ENCODE data around the gene ZNF423. TPM values are rescaled to one million over a fixed set of nuclear protein-coding genes. Genes with fewer than 3 reads are reported as not detected.

ZNF423 gene
- total RNA-seq, 2 experiments from 2014 or later, result not detected

- H3K27ac Mint-ChIP-seq, result no peak overlapping the region
- DNase-seq, result no peak
- CTCF ChIA-PET, result no interaction called here
- H3K36me3 Mint-ChIP-seq (ENCODE audit: low read depth), result no peaks in the 10 kb centered on the region
- H3K4me3 Mint-ChIP-seq, result no peak overlapping the region
- H3K9me3 Mint-ChIP-seq, result no peaks in the 10 kb centered on the region
- POLR2A ChIA-PET, result no interaction called here
- H3K4me1 Mint-ChIP-seq, result no peaks in the 10 kb centered on the region
- no peaks in the 10 kb centered on the region for H3K27me3 Mint-ChIP-seq
Measured at GRCh38 chr16:49775018-49775417, 80.9 kb downstream of the ZNF423 start.

GRCh38 chr16:49773534-49774475 is 82.1 kb downstream of the ZNF423 start:
- no peaks in the 10 kb centered on the region for H3K36me3 Mint-ChIP-seq (ENCODE audit: low read depth)
- H3K9me3 Mint-ChIP-seq, result no peaks in the 10 kb centered on the region
- H3K4me1 Mint-ChIP-seq, result no peaks in the 10 kb centered on the region
- H3K4me3 Mint-ChIP-seq, result no peak overlapping the region
- H3K27me3 Mint-ChIP-seq, result no peaks in the 10 kb centered on the region
- H3K27ac Mint-ChIP-seq, result no peak overlapping the region
- ChIA-PET POLR2A (no interaction called here), CTCF (interaction anchor here (0.5 kb wide), 1 partner anchor 292 kb away, joined by 7 read pairs; no protein-coding TSS in a partner anchor)
- no peak for DNase-seq

- DNase-seq, result no peak
- no peaks in the 10 kb centered on the region for H3K9me3 Mint-ChIP-seq
- no peak overlapping the region for H3K4me3 Mint-ChIP-seq
- ChIA-PET CTCF (no interaction called here), POLR2A (no interaction called here)
- no peak overlapping the region for H3K27ac Mint-ChIP-seq
- no peaks in the 10 kb centered on the region for H3K4me1 Mint-ChIP-seq
- no peaks in the 10 kb centered on the region for H3K36me3 Mint-ChIP-seq (ENCODE audit: low read depth)
- H3K27me3 Mint-ChIP-seq, result no peaks in the 10 kb centered on the region
Measured at GRCh38 chr16:49767998-49768397, 87.9 kb downstream of the ZNF423 start.

- no peaks in the 10 kb centered on the region for H3K9me3 Mint-ChIP-seq
- no peak for DNase-seq
- H3K27me3 Mint-ChIP-seq, result no peaks in the 10 kb centered on the region
- POLR2A ChIA-PET, result no interaction called here
- H3K27ac Mint-ChIP-seq, result no peak overlapping the region
- CTCF ChIA-PET, result no interaction called here
- no peaks in the 10 kb centered on the region for H3K4me1 Mint-ChIP-seq
- no peaks in the 10 kb centered on the region for H3K36me3 Mint-ChIP-seq (ENCODE audit: low read depth)
- no peak overlapping the region for H3K4me3 Mint-ChIP-seq
Measured at GRCh38 chr16:49767414-49767813, 88.5 kb downstream of the ZNF423 start.

GRCh38 chr16:49766225-49766624 is 89.7 kb downstream of the ZNF423 start:
- ChIA-PET CTCF (no interaction called here), POLR2A (no interaction called here)
- Mint-ChIP-seq H3K27me3 (no peaks in the 10 kb centered on the region), H3K9me3 (no peaks in the 10 kb centered on the region), H3K4me3 (no peak overlapping the region), H3K27ac (no peak overlapping the region), H3K36me3 (ENCODE audit: low read depth) (no peaks in the 10 kb centered on the region), H3K4me1 (no peaks in the 10 kb centered on the region)
- DNase-seq, result no peak

GRCh38 chr16:49763826-49764225 is 92.1 kb downstream of the ZNF423 start:
- no peaks in the 10 kb centered on the region for H3K36me3 Mint-ChIP-seq (ENCODE audit: low read depth)
- ChIA-PET CTCF (no interaction called here), POLR2A (no interaction called here)
- no peaks in the 10 kb centered on the region for H3K4me1 Mint-ChIP-seq
- H3K27me3 Mint-ChIP-seq, result no peaks in the 10 kb centered on the region
- H3K27ac Mint-ChIP-seq, result no peak overlapping the region
- no peak overlapping the region for H3K4me3 Mint-ChIP-seq
- no peak for DNase-seq
- no peaks in the 10 kb centered on the region for H3K9me3 Mint-ChIP-seq

GRCh38 chr16:49760815-49761214 is 95.1 kb downstream of the ZNF423 start:
- H3K36me3 Mint-ChIP-seq (ENCODE audit: low read depth), result no peaks in the 10 kb centered on the region
- ChIA-PET CTCF (no interaction called here), POLR2A (no interaction called here)
- H3K27ac Mint-ChIP-seq, result no peak overlapping the region
- DNase-seq, result no peak
- H3K27me3 Mint-ChIP-seq, result peaks cover 12% of the 10 kb centered on the region
- H3K4me1 Mint-ChIP-seq, result no peaks in the 10 kb centered on the region
- H3K9me3 Mint-ChIP-seq, result no peaks in the 10 kb centered on the region
- no peak overlapping the region for H3K4me3 Mint-ChIP-seq

- no peaks in the 10 kb centered on the region for H3K36me3 Mint-ChIP-seq (ENCODE audit: low read depth)
- peaks cover 5% of the 10 kb centered on the region for H3K4me1 Mint-ChIP-seq
- no peak for DNase-seq
- ChIA-PET POLR2A (no interaction called here), CTCF (no interaction called here)
- H3K4me3 Mint-ChIP-seq, result no peak overlapping the region
- H3K27me3 Mint-ChIP-seq, result peaks cover 34% of the 10 kb centered on the region
- H3K27ac Mint-ChIP-seq, result no peak overlapping the region
- H3K9me3 Mint-ChIP-seq, result no peaks in the 10 kb centered on the region
Measured at GRCh38 chr16:49757559-49758069, 98.3 kb downstream of the ZNF423 start.

- Mint-ChIP-seq H3K9me3 (no peaks in the 10 kb centered on the region), H3K27me3 (peaks cover 34% of the 10 kb centered on the region), H3K27ac (no peak overlapping the region), H3K4me3 (no peak overlapping the region), H3K4me1 (peaks cover 5% of the 10 kb centered on the region), H3K36me3 (ENCODE audit: low read depth) (no peaks in the 10 kb centered on the region)
- no peak for DNase-seq
- CTCF ChIA-PET, result no interaction called here
- POLR2A ChIA-PET, result no interaction called here
Measured at GRCh38 chr16:49756775-49757558, 98.9 kb downstream of the ZNF423 start.

GRCh38 chr16:49755716-49756505 is 100.0 kb downstream of the ZNF423 start:
- H3K4me3 Mint-ChIP-seq, result no peak overlapping the region
- H3K27ac Mint-ChIP-seq, result no peak overlapping the region
- no peaks in the 10 kb centered on the region for H3K36me3 Mint-ChIP-seq (ENCODE audit: low read depth)
- no peak for DNase-seq
- peaks cover 34% of the 10 kb centered on the region for H3K27me3 Mint-ChIP-seq
- H3K9me3 Mint-ChIP-seq, result no peaks in the 10 kb centered on the region
- CTCF ChIA-PET, result interaction anchor here (1.5 kb wide), 1 partner anchor 26 kb away, joined by 3 read pairs; no protein-coding TSS in a partner anchor
- peaks cover 5% of the 10 kb centered on the region for H3K4me1 Mint-ChIP-seq
- POLR2A ChIA-PET, result no interaction called here

GRCh38 chr16:49755313-49755620 is 100.6 kb downstream of the ZNF423 start:
- H3K36me3 Mint-ChIP-seq (ENCODE audit: low read depth), result no peaks in the 10 kb centered on the region
- CTCF ChIA-PET, result interaction anchor here (1.5 kb wide), 1 partner anchor 25 kb away, joined by 3 read pairs; no protein-coding TSS in a partner anchor

GRCh38 chr16:49754495-49755312 is 101.2 kb downstream of the ZNF423 start:
- H3K36me3 Mint-ChIP-seq (ENCODE audit: low read depth), result no peaks in the 10 kb centered on the region
- POLR2A ChIA-PET, result no interaction called here
- H3K27ac Mint-ChIP-seq, result no peak overlapping the region
- H3K4me3 Mint-ChIP-seq, result no peak overlapping the region
- CTCF ChIA-PET, result interaction anchor here (1.5 kb wide), 1 partner anchor 25 kb away, joined by 3 read pairs; no protein-coding TSS in a partner anchor
- H3K27me3 Mint-ChIP-seq, result peaks cover 34% of the 10 kb centered on the region
- no peak for DNase-seq
- H3K9me3 Mint-ChIP-seq, result no peaks in the 10 kb centered on the region
- H3K4me1 Mint-ChIP-seq, result peaks cover 5% of the 10 kb centered on the region

More at GRCh38 chr16:49755313-49755620, 100.6 kb downstream of the ZNF423 start:
- DNase-seq, result no peak
- peaks cover 34% of the 10 kb centered on the region for H3K27me3 Mint-ChIP-seq
- no peak overlapping the region for H3K4me3 Mint-ChIP-seq
- H3K27ac Mint-ChIP-seq, result no peak overlapping the region
- H3K4me1 Mint-ChIP-seq, result peaks cover 5% of the 10 kb centered on the region
- POLR2A ChIA-PET, result no interaction called here
- no peaks in the 10 kb centered on the region for H3K9me3 Mint-ChIP-seq

Measured in activated CD4-positive, alpha-beta memory T cell treated with anti-CD3 and anti-CD28 coated beads, Interleukin-2, amount 10 ng/mL, durations not matched to agents 7 days and 5 days (primary cell).